CD14-positive monocyte (primary cell): ENCODE measurements around the gene CEP131. TPM values are rescaled to one million over a fixed set of nuclear protein-coding genes. Genes with fewer than 3 reads are reported as not detected.
A peak's percentile ranks its signal among the peaks of the same experiment; 100 is the strongest.

Experiments
- DNase-seq, 3 donors: peaks; one replicate each; pipeline ENCODE4 v3.0.0-alpha.2; 2011 to 2022
- H2AFZ ChIP-seq: 2 replicates; pipeline ENCODE4 v1.6.0; 2012; ENCODE audit warnings: mild to moderate bottlenecking, low read depth, low read length, inconsistent platforms; ENCODE audit not compliant: insufficient read depth, poor library complexity, severe bottlenecking
- H3K27ac ChIP-seq, 2 donors: 1 replicate in 1 of 2; 2 replicates in 1 of 2; pipeline ENCODE4 v1.5.1; 2012 to 2013; ENCODE audit warnings: low read length in 2 of 2, control low read depth in 1 of 2, inconsistent platforms in 1 of 2, low read depth in 1 of 2, mild to moderate bottlenecking in 1 of 2
- H3K27me3 ChIP-seq, 2 donors: one replicate each; pipeline versions ENCODE4 v1.6.0 to v1.6.1; 2011 to 2013; ENCODE audit warnings: low read length in 2 of 2; ENCODE audit not compliant: control insufficient read depth in 2 of 2, insufficient read depth in 2 of 2
- H3K36me3 ChIP-seq, 2 donors: replicated peaks in 1 of 2; 1 replicate in 1 of 2; 2 replicates in 1 of 2; pipeline versions ENCODE4 v1.5.1 to v1.6.1; 2012 to 2013; ENCODE audit warnings: low read length in 2 of 2, control low read depth in 1 of 2, inconsistent platforms in 1 of 2, mild to moderate bottlenecking in 1 of 2; ENCODE audit not compliant: insufficient read depth in 2 of 2, control insufficient read depth in 1 of 2
- H3K4me1 ChIP-seq, 2 donors: 1 replicate in 1 of 2; 2 replicates in 1 of 2; pipeline versions ENCODE4 v1.5.1 to v1.6.1; 2012 to 2013; ENCODE audit warnings: low read length in 2 of 2, control low read depth in 1 of 2, inconsistent platforms in 1 of 2, mild to moderate bottlenecking in 1 of 2, moderate library complexity in 1 of 2; ENCODE audit not compliant: insufficient read depth in 2 of 2, control insufficient read depth in 1 of 2
- H3K4me2 ChIP-seq: replicated peaks from 2 replicates; pipeline ENCODE3; 2012; ENCODE audit warnings: low read length, moderate library complexity, mild to moderate bottlenecking; ENCODE audit not compliant: poor library complexity, severe bottlenecking; ENCODE audit errors: extremely low read depth
- H3K4me3 ChIP-seq, 3 experiments: fragments of 200-600 bp in 1 of 3; sonication (generic) in 1 of 3; replicated peaks in 1 of 3; 1 replicate in 2 of 3; 2 replicates in 1 of 3; pipeline ENCODE4 v1.5.1; 2011 to 2013; ENCODE audit warnings: low read length in 3 of 3, mild to moderate bottlenecking in 3 of 3, control low read depth in 2 of 3, low read depth in 2 of 3, inconsistent platforms in 1 of 3, moderate library complexity in 1 of 3
- H3K79me2 ChIP-seq: 2 replicates; pipeline ENCODE4 v1.6.0; 2012; ENCODE audit warnings: mild to moderate bottlenecking, control low read depth, inconsistent platforms, low read length, moderate library complexity; ENCODE audit not compliant: insufficient read depth
- H3K9ac ChIP-seq: 2 replicates; pipeline ENCODE4 v1.6.0; 2017; ENCODE audit warnings: low read length, mild to moderate bottlenecking; ENCODE audit not compliant: insufficient read depth, poor library complexity, severe bottlenecking
- H3K9me3 ChIP-seq, 2 donors: replicated peaks in 1 of 2; 1 replicate in 1 of 2; 2 replicates in 1 of 2; pipeline versions ENCODE4 v1.5.1 to v1.6.1; 2012 to 2013; ENCODE audit warnings: low read length in 2 of 2, control low read depth in 1 of 2; ENCODE audit not compliant: control insufficient read depth in 1 of 2, insufficient read depth in 1 of 2
- H4K20me1 ChIP-seq: 2 replicates; pipeline ENCODE4 v1.6.0; 2012; ENCODE audit warnings: mild to moderate bottlenecking, low read length, control low read depth, moderate library complexity; ENCODE audit not compliant: insufficient read depth
- H3K27ac Mint-ChIP-seq, 7 donors: one replicate each; pipeline ENCODE4 v1.8.0; 2020; ENCODE audit warnings: mild to moderate bottlenecking in 7 of 7, mixed read lengths in 7 of 7, moderate library complexity in 6 of 7, inconsistent platforms in 2 of 7
- H3K27me3 Mint-ChIP-seq, 3 donors: one replicate each; pipeline ENCODE4 v1.8.0; 2021 to 2022; ENCODE audit warnings: low read depth in 3 of 3, mild to moderate bottlenecking in 3 of 3, mixed read lengths in 3 of 3, moderate library complexity in 3 of 3, inconsistent platforms in 1 of 3
- H3K36me3 Mint-ChIP-seq, 2 donors: one replicate each; pipeline ENCODE4 v1.8.0; 2020; ENCODE audit warnings: mixed read lengths in 2 of 2, inconsistent platforms in 1 of 2, mild to moderate bottlenecking in 1 of 2
- H3K4me1 Mint-ChIP-seq: one replicate; pipeline ENCODE4 v1.8.0; 2020; ENCODE audit warnings: mild to moderate bottlenecking, mixed read lengths
- H3K4me3 Mint-ChIP-seq, 2 donors: one replicate each; pipeline ENCODE4 v1.8.0; 2020; ENCODE audit warnings: mild to moderate bottlenecking in 2 of 2, mixed read lengths in 2 of 2, moderate library complexity in 1 of 2
- H3K9me3 Mint-ChIP-seq, 7 donors: one replicate each; pipeline ENCODE4 v1.8.0; 2020 to 2022; ENCODE audit warnings: mixed read lengths in 7 of 7, mild to moderate bottlenecking in 6 of 7, moderate library complexity in 6 of 7, inconsistent platforms in 2 of 7
- WGBS: methylation state at CpG from one replicate; pipeline ENCODE4 v1.1.5; 2013; ENCODE audit warnings: missing lambda C conversion rate; ENCODE audit not compliant: insufficient coverage; 5-methylcytosine and 5-hydroxymethylcytosine counted together
- intact Hi-C, 2 donors: fragments of 100-400 bp; cut with micrococcal nuclease; formaldehyde crosslinking; loops; one replicate each; pipeline versions ENCODE4 v1.15.0 to v1.15.1; 2023
- polyA plus RNA-seq, 3 donors: library from polyadenylated mRNA; depleted of rRNA in 1 of 3; unstranded in 2 of 3; stranded (reverse) in 1 of 3; fragments of 300-500 nt in 2 of 3; fragments of >200 nt in 1 of 3; fragmentation: Illumina TruSeq in 2 of 3; gene quantifications; 1 replicate in 2 of 3; 2 replicates in 1 of 3; pipeline ENCODE4 v1.2.3, GENCODE V29; 2012 to 2021
- TF ChIP-seq, protein P1 (sequence below): fragments of 200-600 bp; IDR thresholded peaks from one replicate; pipeline ENCODE4 v1.8.0; 2022; ENCODE audit warnings: antibody characterized with exemption, mild to moderate bottlenecking

Gene CEP131
- polyA plus RNA-seq, 3 donors: 0.69 to 9.7 (median 1.0) TPM

DNA sequence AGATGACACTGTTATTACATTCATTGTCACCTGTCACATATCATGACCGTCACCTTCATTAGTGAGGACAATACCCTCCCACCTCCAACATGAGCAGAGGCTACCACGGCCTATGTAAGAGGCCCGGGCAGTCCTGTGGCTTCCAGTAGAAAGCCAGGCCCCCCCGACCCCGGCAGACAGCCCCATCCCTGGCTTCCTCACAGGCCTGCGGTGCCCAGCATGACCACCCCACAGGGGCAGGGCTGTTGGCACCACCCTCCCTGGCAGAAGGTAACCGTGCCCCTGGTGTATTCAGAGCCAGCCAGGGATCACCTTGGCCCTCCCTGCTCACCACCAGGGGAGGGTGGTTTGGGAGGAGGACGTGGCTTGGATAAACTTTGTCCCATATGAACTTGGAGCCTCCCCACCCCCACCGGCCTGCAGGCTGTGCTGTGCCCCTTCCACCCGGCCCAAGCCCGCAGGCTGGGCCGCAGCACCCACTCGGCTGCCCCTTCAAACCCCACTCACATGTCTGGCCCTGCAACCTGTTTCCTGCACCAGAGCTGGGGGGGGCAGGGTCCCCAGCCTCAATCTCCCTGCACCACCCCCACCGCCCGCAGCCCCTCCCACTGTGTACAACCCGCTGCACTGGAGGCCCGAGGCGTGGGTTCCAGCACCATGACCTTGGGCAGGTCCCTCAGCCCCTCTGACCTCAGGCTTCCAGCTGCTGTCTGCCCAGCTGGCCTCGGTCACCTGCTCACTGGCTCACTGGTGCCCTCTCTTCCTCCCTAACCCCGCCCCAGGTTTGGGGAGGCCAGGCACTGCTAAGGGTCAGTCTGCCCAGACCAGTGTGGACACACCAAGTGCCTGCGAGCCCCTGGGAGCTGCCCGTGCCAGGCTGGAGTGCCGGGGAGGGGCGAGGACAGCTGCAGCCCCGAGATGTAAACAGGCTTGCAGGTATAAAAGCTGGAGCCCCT lies 44.4 kb downstream of the CEP131 start:
- H3K27ac Mint-ChIP-seq: no peak overlapping the region

DNA sequence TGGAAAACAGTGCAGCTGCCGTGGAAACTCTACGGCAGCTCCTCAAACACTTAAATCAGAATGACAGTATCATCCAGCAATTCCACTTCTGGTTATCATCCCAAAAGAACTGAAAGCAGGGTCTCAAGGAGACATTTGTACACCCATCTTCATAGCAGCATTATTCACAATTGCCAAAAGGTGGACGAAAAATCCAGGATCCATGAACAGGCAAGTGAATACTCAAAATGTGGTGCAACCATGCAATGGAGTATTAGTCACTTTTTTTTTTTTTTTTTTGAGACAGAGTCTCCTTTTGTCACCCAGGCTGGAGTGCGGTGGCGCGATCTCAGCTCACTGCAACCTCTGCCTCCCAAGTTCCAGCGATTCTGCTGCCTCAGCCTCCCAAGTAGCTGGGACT lies 46.1 kb downstream of the CEP131 start:
- no peak overlapping the region for H3K27ac Mint-ChIP-seq
- WGBS: 100% methylated on average over 4 of the region's 7 CpGs
- H3K27me3 ChIP-seq: no peaks in the 10 kb centered on the region
- H3K79me2 ChIP-seq: no peaks in the 10 kb centered on the region
- no peaks in the 10 kb centered on the region for H3K4me1 Mint-ChIP-seq
- H3K27me3 Mint-ChIP-seq: peaks cover 2 to 8% (median 6%) of the 10 kb centered on the region in 3 donors
- H2AFZ ChIP-seq: no peak overlapping the region
- TF ChIP-seq, protein P1, sequence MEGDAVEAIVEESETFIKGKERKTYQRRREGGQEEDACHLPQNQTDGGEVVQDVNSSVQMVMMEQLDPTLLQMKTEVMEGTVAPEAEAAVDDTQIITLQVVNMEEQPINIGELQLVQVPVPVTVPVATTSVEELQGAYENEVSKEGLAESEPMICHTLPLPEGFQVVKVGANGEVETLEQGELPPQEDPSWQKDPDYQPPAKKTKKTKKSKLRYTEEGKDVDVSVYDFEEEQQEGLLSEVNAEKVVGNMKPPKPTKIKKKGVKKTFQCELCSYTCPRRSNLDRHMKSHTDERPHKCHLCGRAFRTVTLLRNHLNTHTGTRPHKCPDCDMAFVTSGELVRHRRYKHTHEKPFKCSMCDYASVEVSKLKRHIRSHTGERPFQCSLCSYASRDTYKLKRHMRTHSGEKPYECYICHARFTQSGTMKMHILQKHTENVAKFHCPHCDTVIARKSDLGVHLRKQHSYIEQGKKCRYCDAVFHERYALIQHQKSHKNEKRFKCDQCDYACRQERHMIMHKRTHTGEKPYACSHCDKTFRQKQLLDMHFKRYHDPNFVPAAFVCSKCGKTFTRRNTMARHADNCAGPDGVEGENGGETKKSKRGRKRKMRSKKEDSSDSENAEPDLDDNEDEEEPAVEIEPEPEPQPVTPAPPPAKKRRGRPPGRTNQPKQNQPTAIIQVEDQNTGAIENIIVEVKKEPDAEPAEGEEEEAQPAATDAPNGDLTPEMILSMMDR: peak; percentile 15
- no peaks in the 10 kb centered on the region for H3K4me1 ChIP-seq
- H3K9me3 Mint-ChIP-seq: peaks cover 3 to 10% (median 7%) of the 10 kb centered on the region in 7 donors
- H3K36me3 Mint-ChIP-seq: peaks cover 0 to 3% of the 10 kb centered on the region in 2 donors
- no peak overlapping the region for H3K27ac ChIP-seq
- no peaks in the 10 kb centered on the region for H3K36me3 ChIP-seq
- H3K9ac ChIP-seq: no peak overlapping the region
- H3K9me3 ChIP-seq: peaks cover 0 to 6% of the 10 kb centered on the region in 2 donors
- no peak overlapping the region for H3K4me2 ChIP-seq
- no peak overlapping the region for H3K4me3 Mint-ChIP-seq
- H3K4me3 ChIP-seq: no peak overlapping the region
- H4K20me1 ChIP-seq: no peaks in the 10 kb centered on the region
- intact Hi-C loops: no loop called here
- DNase-seq: peak in 1 of 3 donors; percentile 17

More for the DNA sequence above, 44.4 kb downstream of the CEP131 start:
- H3K4me1 ChIP-seq: no peaks in the 10 kb centered on the region
- 92% methylated on average over 19 of the region's 25 CpGs for WGBS
- no peak overlapping the region for H3K27ac ChIP-seq
- intact Hi-C loops: no loop called here
- H3K4me1 Mint-ChIP-seq: no peaks in the 10 kb centered on the region
- peaks cover 0 to 2% of the 10 kb centered on the region in 2 donors for H3K27me3 ChIP-seq
- H3K9me3 Mint-ChIP-seq: peaks cover 3 to 11% (median 7%) of the 10 kb centered on the region in 7 donors
- no peak for DNase-seq
- no peak overlapping the region for H3K4me3 ChIP-seq
- H3K79me2 ChIP-seq: no peaks in the 10 kb centered on the region
- H3K36me3 Mint-ChIP-seq: peaks cover 0 to 3% of the 10 kb centered on the region in 2 donors
- H3K9me3 ChIP-seq: peaks cover 0 to 6% of the 10 kb centered on the region in 2 donors
- no peak overlapping the region for H3K9ac ChIP-seq
- no peak overlapping the region for H3K4me2 ChIP-seq
- TF ChIP-seq, protein P1: no peak
- no peak overlapping the region for H2AFZ ChIP-seq
- H3K36me3 ChIP-seq: no peaks in the 10 kb centered on the region
- peaks cover 2 to 8% (median 6%) of the 10 kb centered on the region in 3 donors for H3K27me3 Mint-ChIP-seq
- H4K20me1 ChIP-seq: no peaks in the 10 kb centered on the region
- no peak overlapping the region for H3K4me3 Mint-ChIP-seq
